NCI-H2227 (cell line): ENCODE measurements around the gene KREMEN1.

Experiments used
- DNase-seq: peaks from one replicate; lab custom pipeline; 2025; ENCODE audit not compliant: unreplicated experiment; lab: John Stamatoyannopoulos, UW

The KREMEN1 gene

DNA sequence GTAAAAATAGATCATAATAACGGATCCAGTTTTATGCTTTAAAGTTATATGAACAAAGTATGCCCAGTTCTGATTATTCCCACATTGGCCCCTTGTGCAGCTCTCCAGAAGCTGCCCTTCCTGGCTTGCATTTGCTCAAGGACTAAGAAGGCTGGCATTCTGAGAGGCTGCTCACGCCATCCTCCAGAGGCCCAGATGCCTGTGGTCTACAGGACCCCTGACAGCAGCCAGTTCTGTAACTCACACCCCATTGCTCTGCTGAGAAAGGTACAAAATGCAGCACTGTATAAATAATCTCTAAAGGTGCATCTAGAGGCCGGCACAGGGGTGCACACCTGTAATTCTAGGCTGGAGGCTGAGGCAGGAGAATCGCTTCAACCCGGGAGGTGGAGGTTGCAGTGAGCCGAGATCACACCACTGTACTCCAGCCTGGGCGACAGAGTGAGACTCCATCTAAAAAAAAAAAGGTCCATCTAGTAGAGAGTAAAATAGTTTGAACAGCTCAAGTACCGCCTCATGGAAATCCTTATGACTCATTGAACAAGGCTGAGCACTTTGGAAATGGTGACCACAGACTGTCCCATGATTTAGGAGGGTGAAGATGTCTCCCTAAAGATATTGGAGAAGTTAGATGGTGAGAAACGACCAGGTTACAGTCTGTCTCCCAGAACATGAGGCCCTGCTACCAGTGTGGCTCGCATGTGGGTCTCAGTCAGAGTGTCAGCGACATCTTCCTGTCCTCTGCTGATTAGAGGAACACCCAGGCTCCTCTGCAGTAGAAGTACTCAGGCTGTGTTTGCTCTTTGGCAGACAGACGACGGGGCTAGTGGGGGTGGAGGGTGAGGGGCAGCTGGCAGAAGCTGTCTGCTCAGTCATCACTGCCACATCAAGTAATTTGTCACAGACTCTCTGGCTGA is 56.3 kb downstream of the KREMEN1 start:
- no peak for DNase-seq

DNA sequence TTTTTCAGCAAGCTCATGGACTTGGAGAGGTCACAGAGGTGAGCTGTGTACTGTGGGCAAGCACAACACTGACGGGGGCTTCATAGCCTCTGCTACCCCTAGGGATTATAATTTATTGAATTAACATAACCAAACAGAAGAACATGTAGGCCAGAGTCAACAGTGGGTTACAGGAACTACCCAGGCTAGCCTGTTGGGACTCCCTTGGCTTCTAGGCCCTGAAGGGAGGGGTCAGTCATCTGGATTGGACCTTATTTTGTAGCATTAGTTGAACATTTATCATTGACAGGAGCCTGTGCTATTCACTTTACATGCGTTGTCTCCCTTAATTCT is 56.9 kb downstream of the KREMEN1 start:
- DNase-seq = no peak

DNA sequence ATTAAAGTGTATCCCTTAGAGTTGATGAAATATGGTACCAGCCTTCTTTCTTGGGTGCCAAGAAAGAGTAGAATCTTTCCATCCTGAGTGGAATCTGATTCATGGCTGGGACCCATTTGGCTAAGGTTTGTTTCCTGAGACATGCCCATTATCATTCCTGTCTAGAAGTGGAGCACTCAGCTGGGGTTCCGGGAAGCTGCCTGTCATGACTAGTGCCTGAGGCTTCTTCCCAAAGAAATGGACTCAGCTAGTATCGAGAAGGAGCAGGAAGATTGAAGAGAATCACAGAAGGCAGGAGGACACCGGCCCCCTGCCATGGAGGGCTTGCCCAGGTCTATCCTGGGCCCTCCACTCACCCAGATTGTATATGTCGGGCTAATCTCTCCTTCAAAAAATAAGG is 57.6 kb downstream of the KREMEN1 start:
- DNase-seq = no peak

DNA sequence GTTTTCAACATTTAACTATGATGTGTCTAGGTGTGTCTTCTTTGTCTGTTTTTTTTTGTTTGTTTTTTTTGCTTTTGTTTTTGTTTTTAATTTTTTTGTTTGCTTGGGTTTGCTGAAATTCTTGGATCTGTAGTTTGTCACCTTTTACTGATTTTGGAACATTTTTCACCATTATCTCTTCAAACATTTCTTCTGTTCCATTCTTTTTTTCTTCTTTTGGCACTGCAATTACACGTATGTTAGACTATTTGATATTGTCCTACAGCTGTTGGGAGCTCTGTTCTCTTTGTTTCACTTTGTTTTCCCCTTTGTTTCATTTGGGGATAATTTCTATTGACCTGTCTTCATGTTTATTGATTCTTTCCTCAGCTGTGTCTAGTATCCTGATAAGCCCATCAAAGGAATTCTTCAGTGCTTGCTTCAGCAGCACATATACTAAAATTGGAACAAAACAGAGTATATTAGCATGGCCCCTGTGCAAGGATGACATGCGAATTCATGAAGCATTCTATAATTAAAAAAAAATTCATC is 60.8 kb downstream of the KREMEN1 start:
- no peak for DNase-seq

DNA sequence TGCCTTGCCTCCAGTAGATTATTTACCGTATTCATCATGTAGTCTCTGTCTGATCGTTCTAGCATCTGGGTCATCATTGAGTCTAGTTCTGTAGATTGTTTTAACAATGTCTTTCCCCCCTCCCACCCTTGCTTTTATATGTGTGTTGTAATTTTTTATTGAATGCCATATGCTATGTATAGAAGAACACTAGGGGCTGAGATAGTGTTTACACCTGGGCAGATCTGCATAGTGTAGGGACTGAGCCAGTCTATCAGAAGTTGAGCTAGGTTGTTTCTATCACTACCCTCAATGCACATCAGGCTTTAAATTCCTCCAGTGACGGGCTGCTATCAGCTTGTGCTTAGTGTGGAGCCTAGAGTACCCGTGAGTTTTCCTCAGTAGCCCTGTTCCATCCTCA is 61.6 kb downstream of the KREMEN1 start:
- no peak for DNase-seq

DNA sequence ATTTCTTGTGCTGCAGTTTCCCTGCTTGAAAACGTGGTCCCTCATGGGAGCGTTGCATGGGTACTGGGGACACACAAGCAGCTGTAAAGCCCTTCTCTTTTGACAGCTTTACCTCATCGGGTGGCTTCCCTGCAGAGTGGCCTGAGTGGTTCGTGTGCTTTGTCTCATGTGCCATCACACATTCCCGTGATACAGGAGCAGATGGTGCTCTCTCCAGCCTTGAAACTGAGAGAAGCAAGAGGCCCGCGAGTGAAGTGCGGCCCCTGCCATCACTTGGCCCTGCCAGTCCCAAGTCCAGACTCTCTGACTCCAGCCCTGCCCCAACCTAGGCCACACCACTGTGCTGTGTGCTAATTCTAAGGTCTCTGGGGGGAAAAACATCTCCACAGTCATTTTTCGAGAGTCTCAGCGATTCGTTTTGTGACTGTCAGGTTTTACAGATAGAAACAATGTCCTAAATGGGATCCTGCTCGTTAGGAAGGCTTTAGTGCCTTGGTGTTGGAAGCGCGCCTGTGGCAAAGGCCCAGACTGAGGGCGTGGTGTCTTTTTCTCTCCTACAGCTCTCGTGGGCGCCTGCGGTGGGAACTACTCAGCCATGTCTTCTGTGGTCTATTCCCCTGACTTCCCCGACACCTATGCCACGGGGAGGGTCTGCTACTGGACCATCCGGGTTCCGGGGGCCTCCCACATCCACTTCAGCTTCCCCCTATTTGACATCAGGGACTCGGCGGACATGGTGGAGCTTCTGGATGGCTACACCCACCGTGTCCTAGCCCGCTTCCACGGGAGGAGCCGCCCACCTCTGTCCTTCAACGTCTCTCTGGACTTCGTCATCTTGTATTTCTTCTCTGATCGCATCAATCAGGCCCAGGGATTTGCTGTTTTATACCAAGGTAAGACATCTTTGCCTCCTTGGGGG is 64.2 kb downstream of the KREMEN1 start:
- DNase-seq = no peak

DNA sequence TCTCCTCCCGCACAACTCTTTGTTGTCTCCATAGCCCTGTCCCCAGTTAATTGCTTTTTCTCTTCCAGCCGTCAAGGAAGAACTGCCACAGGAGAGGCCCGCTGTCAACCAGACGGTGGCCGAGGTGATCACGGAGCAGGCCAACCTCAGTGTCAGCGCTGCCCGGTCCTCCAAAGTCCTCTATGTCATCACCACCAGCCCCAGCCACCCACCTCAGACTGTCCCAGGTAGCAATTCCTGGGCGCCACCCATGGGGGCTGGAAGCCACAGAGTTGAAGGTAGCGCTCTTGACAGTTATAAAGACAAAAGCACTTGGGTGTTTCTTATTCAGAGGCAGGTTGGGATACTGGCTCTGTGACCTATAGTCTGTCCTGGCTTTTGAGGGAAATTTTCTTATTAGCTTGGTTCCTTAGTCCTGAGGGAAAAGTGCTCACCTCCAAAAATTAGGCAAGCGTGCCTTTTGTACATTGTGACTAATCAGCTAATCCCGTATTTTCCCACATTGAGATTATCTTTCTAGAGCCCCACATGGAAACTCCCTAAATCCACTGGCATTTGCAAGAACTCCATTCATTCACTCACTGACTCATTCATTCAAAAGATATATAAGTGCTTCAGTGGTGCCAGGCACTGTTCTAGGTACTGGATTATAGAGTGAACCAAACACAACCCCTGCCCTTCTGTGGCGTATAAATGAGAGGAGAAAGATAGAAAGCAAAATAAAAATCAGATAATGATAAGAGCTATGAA is 65.9 kb downstream of the KREMEN1 start:
- no peak for DNase-seq

DNA sequence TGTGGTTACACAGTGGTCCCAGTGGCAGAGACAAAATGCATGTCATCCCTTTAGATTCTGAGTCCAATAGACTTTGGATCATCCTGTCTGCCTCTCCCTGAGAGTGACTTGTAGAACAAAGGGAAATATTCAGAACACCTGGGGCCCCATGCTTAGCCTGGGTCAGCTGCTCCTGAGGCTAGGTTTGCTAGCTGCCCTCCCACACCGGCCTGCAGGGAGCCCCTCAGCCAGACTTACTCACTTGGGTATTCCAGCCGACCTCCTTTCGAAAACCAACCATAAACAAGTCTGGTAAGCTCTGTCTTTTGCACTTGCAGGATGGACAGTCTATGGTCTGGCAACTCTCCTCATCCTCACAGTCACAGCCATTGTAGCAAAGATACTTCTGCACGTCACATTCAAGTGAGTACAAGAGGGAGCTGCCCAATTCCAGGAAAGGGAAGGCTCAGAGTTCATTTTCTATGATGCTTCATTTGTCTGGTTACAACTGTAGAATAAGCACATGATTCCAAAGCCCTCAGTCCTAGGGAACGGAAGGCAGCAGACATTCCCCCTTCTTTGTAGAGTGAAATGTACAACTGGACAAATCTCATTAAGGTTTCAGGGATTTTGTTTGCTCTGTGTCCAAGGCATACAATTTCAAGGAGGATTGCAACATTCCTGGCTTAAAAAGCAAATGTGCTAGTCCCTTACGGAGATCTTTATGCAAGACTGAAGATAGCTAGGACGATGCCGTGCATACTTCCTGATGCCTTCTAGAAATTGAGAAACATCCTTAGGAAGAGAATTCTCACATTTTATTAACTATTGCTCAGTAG is 67.3 kb downstream of the KREMEN1 start:
- no peak for DNase-seq

DNA sequence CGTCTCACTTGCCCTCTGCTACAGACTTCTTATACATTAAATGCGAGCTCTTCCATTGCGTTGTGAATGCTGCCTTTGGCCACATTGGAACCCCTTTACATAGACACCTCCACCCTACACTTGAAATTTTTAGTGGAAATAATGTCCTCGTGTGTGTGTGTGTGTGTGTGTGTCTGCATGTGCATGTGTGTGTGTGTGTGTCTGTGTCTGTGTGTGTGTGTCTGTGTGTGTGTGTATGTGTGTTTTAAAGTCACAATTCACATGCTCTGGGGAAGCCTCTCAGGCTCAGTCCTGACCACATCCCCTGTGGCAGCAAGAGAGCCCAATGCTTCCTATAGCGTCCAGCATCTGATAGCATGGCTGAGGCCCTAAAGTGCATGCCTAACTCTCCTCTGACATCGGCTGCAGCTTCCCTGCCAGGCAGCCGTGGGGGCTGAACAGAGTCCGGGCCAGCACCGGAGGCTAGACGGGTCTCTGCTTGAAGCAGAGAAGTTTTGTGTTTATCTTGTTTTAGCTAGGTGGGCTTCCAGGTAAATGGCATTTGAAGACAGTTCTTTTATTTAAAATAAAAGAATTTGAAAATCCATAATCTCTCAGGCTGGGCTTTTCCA is 68.3 kb downstream of the KREMEN1 start:
- DNase-seq = no peak

DNA sequence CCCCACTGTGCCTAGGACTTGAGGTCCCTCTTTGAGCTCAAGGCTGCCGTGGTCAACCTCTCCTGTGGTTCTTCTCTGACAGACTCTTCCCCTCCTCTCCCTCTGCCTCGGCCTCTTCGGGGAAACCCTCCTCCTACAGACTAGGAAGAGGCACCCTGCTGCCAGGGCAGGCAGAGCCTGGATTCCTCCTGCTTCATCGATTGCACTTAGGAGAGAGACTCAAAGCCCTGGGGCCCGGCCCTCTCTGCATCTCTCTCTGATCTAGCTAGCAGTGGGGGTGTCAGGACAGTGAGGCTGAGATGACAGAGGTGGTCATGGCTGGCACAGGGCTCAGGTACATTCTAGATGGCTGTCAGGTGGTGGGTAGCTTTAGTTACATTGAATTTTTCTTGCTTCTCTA is 69.3 kb downstream of the KREMEN1 start:
- DNase-seq = no peak

DNA sequence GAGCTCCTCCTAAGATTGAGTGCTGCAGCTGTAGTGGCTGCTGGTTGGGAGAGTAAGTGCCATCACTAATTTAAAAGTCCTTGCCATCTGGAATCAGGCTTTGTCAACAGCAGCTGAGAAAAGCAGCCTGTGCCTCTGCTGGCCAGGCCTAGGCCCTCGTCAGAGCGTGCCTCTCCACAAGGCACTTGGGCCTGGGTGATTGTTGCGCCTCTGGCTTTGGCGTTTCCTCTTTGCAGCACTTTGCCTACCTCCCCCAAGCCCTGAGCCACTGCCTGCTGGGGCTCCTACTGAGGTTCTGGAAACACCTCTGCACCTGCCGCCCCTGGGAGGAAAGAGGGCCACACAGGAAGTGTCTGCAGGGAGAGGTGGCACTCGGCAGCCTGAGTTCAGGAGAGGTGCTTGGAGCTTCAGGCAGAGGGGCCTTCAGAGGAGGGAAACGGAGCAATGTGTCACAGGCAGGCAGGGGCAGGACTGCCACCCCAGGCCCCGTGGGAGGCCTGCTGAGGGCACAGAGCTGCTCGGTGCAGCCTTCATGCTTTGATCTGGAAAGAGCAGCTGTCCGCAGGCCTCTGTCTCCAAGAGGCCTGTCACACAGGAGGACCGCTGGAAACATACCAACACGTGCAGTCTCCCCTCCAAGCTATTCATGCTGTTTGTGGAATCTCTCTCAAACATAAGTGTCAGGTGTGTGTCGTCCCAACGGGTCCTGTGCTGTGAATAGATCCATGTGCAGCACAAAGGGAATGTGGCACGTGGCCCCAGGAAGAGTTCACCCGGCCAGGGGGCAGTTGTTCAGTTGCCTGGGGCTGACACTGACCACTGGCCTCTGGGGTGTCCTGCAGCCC is 71.3 kb downstream of the KREMEN1 start:
- no peak for DNase-seq

DNA sequence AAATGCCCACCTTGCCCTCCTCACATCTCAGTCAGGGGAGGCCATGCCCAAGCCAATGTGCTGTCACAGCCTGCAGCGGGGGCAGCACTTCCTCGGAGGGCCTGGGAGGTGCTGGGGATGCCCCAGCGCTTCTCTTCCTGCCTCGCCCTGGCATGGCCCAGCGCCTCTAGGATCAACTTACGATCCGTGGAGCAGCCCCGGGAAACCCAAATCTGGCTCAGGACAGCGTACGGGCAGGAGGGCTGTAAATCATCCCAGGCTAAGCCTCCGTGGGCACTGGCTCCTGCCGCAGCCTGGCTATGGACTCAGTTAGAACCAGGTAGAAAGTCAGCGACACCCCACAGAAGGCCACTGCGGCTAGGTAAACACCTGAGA is 71.9 kb downstream of the KREMEN1 start:
- no peak for DNase-seq

DNA sequence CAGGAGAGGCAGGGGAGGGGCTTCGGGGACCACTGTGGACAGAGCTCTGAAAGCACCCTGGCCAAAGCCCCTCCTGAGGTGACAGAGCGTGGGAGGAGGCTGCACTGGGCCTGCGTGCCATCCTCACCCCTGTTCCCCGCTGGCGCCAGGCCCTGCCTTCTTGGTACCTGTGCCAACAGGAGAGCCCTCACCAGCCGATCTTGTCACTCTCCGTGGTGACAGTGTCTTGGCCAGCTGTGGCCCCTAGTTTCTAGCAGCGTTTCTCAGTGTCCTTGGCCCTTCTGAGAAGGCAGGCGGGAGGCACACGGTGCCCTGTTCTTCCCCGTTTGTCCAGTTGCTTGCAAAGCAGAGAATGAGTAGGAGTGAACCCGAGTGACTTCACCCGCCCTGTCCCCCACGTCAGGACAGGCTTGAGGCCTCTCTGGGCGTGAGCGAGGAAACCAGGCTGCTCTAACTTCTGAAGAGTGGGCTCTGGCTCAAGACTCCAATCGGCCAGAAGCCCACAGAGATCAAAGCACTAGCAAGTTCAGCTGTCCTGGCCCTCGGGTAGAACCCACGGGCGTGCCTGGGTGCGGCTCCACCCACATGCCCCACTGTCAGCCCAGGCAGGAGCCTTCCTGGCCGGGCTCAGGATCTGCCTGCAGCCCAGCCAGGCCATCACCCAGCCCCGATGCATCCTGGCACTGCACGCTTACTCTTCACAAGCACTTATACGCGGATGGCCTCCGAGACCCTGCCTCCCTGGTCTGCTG is 72.7 kb downstream of the KREMEN1 start:
- DNase-seq = no peak

DNA sequence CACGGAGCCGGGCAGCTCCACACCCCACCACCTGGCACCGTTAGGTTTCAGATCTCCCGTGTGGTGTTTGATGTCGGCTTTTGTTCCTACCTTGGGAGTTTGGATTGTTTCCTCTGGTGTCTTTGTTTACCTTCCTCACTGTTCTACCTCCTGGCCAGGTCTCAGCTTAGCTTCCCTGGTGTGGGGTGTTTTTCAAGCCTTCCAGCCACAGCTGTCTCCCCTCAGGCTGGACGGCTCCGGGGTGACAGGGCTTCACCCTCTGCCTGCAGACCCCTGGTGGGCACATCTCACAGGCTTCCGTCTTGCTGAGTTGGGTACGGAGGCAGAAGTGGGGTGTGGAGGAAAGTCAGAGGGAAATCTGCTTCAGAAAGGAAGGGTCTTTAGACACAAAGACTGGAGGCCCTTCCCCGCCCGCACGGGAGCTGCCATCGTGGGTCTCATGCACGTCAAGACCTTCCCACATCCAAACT is 73.3 kb downstream of the KREMEN1 start:
- no peak for DNase-seq

DNA sequence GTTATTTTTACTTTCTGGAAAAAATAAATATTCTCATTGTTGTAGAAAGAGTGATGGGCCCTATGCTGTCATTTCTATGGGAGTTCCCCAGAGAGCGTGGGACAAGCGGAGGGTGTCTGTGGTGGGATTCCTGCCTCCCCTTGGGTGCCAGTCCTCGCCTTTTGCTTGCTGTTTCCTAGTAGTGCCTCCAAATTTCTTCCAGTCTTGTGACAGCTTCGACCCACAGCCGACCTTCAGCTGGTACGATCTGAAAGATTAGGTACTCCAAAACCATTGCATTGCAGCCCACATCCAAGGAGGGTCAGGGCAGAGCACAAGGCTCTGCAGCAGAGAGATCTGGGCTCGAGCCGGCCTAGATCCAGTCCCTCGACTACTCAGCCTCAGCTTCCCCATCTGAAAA is 73.9 kb downstream of the KREMEN1 start:
- DNase-seq = no peak

DNA sequence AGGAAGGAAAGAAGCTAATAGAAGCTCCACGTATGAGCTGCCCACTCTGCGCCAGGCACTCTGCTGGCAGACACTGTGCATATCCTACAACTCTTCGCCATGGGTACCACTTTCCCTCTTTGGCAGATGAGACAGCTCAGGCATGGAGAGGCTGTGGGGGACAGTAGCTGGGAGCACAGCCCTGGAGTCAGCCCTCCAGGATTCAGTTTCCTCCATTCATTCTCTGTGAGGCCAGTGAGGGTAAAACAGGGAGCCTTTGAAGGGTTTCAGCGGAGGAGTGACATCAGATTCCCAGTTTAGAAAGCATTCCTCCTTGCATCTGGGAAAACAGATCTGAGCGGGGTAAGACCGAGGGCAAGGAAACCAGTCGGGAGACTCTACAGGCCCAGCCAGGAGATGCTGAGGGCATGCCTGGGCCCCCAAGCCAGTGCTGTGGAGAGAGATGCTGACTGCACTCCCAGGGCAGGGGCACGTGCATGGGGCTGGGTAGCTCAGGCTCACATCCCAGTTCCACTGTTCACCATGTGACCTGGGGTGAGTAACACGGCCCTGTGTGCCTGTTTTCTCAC is 74.6 kb downstream of the KREMEN1 start:
- no peak for DNase-seq

DNA sequence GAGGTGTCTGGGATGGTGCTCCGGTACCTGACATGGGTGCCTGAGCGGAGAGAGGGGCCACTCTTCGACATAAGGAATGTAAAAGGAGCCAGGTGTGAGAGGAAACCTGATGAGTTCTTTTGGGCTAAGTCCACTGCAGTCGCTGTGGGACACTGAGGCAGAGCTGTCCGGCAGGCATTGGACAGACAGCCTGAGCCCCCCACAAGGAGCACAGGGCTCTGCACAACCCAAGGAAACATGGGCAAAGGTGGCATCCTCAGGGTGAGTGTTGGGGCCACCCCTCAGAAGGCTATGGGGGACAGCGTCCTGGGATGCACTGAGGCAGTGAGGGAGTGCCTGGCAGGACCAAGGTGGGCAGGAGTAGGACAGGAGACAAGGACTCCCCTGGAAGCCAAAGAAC is 75.2 kb downstream of the KREMEN1 start:
- DNase-seq = no peak

DNA sequence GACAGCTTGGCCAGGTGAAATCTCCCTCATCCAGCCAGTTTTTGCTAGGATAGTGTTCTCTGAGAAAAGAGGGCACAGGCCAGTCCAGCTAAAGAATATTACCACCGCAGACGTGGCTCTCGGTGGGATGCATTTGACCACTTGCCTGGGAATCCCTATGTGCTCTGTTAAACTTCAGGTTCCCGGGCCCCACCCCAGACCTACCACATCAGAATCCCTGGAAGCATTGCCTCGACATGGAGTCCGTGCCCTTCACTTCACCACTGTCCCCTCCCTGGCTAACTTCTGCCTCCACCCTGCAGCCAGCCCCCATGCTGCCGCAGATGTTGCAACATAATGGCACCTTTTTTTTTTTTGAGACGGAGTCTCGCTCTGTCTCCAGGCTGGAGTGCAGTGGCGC is 76.0 kb downstream of the KREMEN1 start:
- DNase-seq = no peak
